Measurements from ENCODE around the gene IRX2.

IRX2 gene

GRCh38 chr5:2751592-2752021, at the start of gene IRX2:
Gene IRX2, minus strand, starts transcription at chr5:2751677. Its CDS starts 264 bp downstream, at chr5:2751413.
- DNase-seq (ENCODE audit: low read depth) = peak; percentile 82
- peak within 1 kb of the TSS; percentile 49 for H3K4me3 ChIP-seq (replicated peaks; ENCODE audit: low read depth, low read length)
- TF ChIP-seq, protein P1, sequence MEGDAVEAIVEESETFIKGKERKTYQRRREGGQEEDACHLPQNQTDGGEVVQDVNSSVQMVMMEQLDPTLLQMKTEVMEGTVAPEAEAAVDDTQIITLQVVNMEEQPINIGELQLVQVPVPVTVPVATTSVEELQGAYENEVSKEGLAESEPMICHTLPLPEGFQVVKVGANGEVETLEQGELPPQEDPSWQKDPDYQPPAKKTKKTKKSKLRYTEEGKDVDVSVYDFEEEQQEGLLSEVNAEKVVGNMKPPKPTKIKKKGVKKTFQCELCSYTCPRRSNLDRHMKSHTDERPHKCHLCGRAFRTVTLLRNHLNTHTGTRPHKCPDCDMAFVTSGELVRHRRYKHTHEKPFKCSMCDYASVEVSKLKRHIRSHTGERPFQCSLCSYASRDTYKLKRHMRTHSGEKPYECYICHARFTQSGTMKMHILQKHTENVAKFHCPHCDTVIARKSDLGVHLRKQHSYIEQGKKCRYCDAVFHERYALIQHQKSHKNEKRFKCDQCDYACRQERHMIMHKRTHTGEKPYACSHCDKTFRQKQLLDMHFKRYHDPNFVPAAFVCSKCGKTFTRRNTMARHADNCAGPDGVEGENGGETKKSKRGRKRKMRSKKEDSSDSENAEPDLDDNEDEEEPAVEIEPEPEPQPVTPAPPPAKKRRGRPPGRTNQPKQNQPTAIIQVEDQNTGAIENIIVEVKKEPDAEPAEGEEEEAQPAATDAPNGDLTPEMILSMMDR (IDR thresholded peaks at IDR 0.05; ENCODE audit: low read length, missing control alignments) = no peak

GRCh38 chr5:2800035-2800434, 48.6 kb upstream of the IRX2 start:
- DNase-seq (ENCODE audit: low read depth) = no peak
- TF ChIP-seq, protein P1 (IDR thresholded peaks at IDR 0.05; ENCODE audit: low read length, missing control alignments) = no peak
- H3K4me3 ChIP-seq (replicated peaks; ENCODE audit: low read depth, low read length) = no peak overlapping the region

DNA sequence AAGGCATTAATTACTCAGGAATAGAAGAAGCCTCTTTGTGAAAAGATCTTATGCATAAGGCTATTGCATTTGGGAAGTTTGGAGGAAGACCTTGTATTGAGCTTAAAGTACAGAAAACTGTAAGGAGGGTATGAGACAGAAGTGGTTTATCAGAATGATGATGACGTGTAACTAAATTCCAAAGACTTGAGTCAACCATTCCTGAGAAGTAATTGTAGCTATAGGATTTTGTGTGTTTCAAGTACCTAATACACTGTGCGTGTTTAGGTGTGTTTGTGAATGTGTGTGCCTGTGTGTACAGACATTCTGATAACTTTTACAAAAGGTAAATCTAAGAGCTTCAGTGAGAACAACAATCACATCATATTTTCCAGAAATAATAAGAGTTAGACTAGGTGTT, 46.5 kb upstream of the IRX2 start:
- peak; percentile 4 for DNase-seq (ENCODE audit: low read depth)
- TF ChIP-seq, protein P1 (IDR thresholded peaks at IDR 0.05; ENCODE audit: low read length, missing control alignments) = no peak
- H3K4me3 ChIP-seq (replicated peaks; ENCODE audit: low read depth, low read length) = no peak overlapping the region

- TF ChIP-seq, protein P1 (IDR thresholded peaks at IDR 0.05; ENCODE audit: low read length, missing control alignments) = no peak
- DNase-seq (ENCODE audit: low read depth) = no peak
- H3K4me3 ChIP-seq (replicated peaks; ENCODE audit: low read depth, low read length) = no peak overlapping the region
Observed at GRCh38 chr5:2797160-2797559, 45.7 kb upstream of the IRX2 start.

DNA sequence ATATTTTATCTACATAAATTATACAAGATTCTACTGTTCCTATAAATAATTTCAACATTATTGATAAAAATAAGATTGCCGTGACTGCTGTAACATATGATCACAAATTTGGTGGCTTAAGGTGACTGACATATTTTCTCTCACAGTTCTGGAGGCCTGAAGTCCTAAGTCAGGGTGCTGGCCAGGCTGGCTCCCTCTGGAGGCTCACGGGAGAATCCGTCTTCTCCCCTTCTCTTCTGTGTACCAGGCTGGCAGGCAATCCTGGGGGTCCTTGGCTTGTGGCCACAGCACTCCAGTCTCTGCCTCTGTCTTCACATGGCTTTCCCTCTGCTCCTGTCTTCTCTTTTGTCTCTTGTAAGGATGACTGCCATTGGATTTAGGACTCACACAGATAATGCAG, 31.7 kb upstream of the IRX2 start:
- H3K4me3 ChIP-seq (replicated peaks; ENCODE audit: low read depth, low read length) = no peak overlapping the region
- TF ChIP-seq, protein P1 (IDR thresholded peaks at IDR 0.05; ENCODE audit: low read length, missing control alignments) = no peak
- no peak for DNase-seq (ENCODE audit: low read depth)

DNA sequence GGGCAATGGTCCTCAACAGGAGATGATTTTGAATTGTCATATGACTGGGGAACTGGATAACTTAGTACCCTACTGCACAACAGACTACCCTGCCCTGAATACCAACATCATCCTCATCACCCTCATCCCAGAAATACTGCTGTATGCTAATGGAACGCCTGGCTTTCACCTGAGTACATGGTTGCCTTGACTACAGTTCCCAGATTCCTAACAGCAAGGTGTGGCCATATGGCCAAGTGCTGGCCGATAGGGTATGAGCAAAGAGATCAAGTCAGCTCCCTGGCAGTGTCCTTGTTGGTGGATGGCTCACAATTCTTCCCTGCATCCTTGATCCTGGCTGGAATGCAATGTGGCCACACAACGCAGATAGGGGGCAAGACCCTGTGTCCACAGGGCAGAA, 31.2 kb upstream of the IRX2 start:
- no peak for DNase-seq (ENCODE audit: low read depth)
- TF ChIP-seq, protein P1 (IDR thresholded peaks at IDR 0.05; ENCODE audit: low read length, missing control alignments) = no peak
- no peak overlapping the region for H3K4me3 ChIP-seq (replicated peaks; ENCODE audit: low read depth, low read length)

- no peak overlapping the region for H3K4me3 ChIP-seq (replicated peaks; ENCODE audit: low read depth, low read length)
- DNase-seq (ENCODE audit: low read depth) = no peak
- TF ChIP-seq, protein P1 (IDR thresholded peaks at IDR 0.05; ENCODE audit: low read length, missing control alignments) = no peak
Observed at GRCh38 chr5:2780421-2781171, 29.1 kb upstream of the IRX2 start.
